Right cardiac atrium (tissue), 5 donors: ENCODE measurements around the gene ZNF219. TPM values are rescaled to one million over a fixed set of nuclear protein-coding genes. Genes with fewer than 3 reads are reported as not detected.
A peak's percentile ranks its signal among the peaks of the same experiment; 100 is the strongest.

Experiments
- ATAC-seq, 2 donors: fragments of 200-7000 bp; cut with Tn5 transposase; one replicate each; pipeline versions ENCODE4 v1.8.0 to v1.9.1; 2020; ENCODE audit warnings: moderate library complexity in 2 of 2, mild to moderate bottlenecking in 1 of 2
- DNase-seq, 3 donors: peaks; one replicate each; pipeline ENCODE4 v3.0.0-alpha.2; 2020
- H3K27ac ChIP-seq: one replicate; pipeline ENCODE4 v1.5.1; 2013; ENCODE audit warnings: mild to moderate bottlenecking, low read length, control low read depth, moderate library complexity
- H3K27me3 ChIP-seq: one replicate; pipeline ENCODE4 v1.6.1; 2013; ENCODE audit not compliant: control insufficient read depth, insufficient read depth
- H3K4me1 ChIP-seq: one replicate; pipeline ENCODE4 v1.6.1; 2013; ENCODE audit warnings: low read length; ENCODE audit not compliant: control insufficient read depth, insufficient read depth
- H3K4me3 ChIP-seq: one replicate; pipeline ENCODE4 v1.5.1; 2013; ENCODE audit warnings: low read length, control low read depth
- H3K9me3 ChIP-seq: one replicate; pipeline ENCODE4 v1.6.1; 2013; ENCODE audit warnings: low read length; ENCODE audit not compliant: control insufficient read depth
- WGBS: extraction: QIAGEN DNeasy Blood & Tissue Kit; methylation state at CpG from one replicate; pipeline ENCODE4 v1.1.7; 2013; 5-methylcytosine and 5-hydroxymethylcytosine counted together
- intact Hi-C, 4 donors: fragments of 100-400 bp; cut with DNase I; formaldehyde crosslinking; loops; one replicate each; pipeline versions ENCODE4 v1.11.0 to v1.14.0; 2022 to 2023
- long read RNA-seq, 4 donors: library from polyadenylated mRNA; unstranded; transcript quantifications; one replicate each; pipeline ENCODE4 v2.0.0, GENCODE V29; 2020 to 2021
- polyA plus RNA-seq: library from polyadenylated mRNA; stranded (reverse); fragments of 200-250 nt; gene quantifications from one replicate; pipeline ENCODE4 v1.2.3, GENCODE V29; 2013
- total RNA-seq, 4 donors: library from RNA; stranded (reverse); fragmentation: NEBNext Ultra II Directional; extraction: Animal tissue kit (Norgen Biotek cat#: 25700); gene quantifications; one replicate each; pipeline ENCODE4 v1.2.1, GENCODE V29; 2021
- donor health status: healthy with polysubstance abuse.
- donor health status: DM: no; HTN: yes; CAD: no.
- donor health status: DM: no; HTN: no; CAD: no.
- donor health status: DM: no; HTN: yes; CAD: no; lungs with severe emphysema.
- donor health status: DM: yes; HTN: yes; CAD: no.

Gene ZNF219
- 10 to 100 TPM; 49.1 to 62.4 (median 56.1) TPM for total RNA-seq
- 68.6 TPM for polyA plus RNA-seq
- long read RNA-seq, donor 1, transcript ZNF219-201 (5 exons, 3,071 nt), result major isoform, 22 of 467 reads
- long read RNA-seq, donor 1, partial matches to known transcripts, result 438 of 467 reads
- long read RNA-seq, donor 1, other reads (novel, unspliced or antisense), result 7 of 467 reads
- long read RNA-seq, donor 2, transcript ZNF219-201 (5 exons, 3,071 nt), result major isoform, 16 of 164 reads
- long read RNA-seq, donor 2, partial matches to known transcripts, result 143 of 164 reads
- long read RNA-seq, donor 2, other reads (novel, unspliced or antisense), result 3 of 164 reads
- long read RNA-seq, donor 3, partial matches to known transcripts, result 528 of 547 reads
- long read RNA-seq, donor 3, other reads (novel, unspliced or antisense), result 14 of 547 reads
- long read RNA-seq, donor 4, transcript ZNF219-201 (5 exons, 3,071 nt), result major isoform, 19 of 117 reads
- long read RNA-seq, donor 4, partial matches to known transcripts, result 90 of 117 reads
- long read RNA-seq, donor 4, other reads (novel, unspliced or antisense), result 8 of 117 reads

- peaks cover 3% of the 10 kb centered on the region for H3K4me1 ChIP-seq
- DNase-seq (peak; percentile 78 to 88 (median 87)), ATAC-seq (peak; percentile 62 to 63)
- no peaks in the 10 kb centered on the region for H3K9me3 ChIP-seq
- H3K27ac ChIP-seq, result peak within 1 kb of the TSS; percentile 93
- peak within 1 kb of the TSS; percentile 99 for H3K4me3 ChIP-seq
- 1% methylated on average over 84 of the region's 90 CpGs for WGBS
- no peaks in the 10 kb centered on the region for H3K27me3 ChIP-seq
- intact Hi-C loops, result no loop called here
Observed at GRCh38 chr14:21098076-21098891, at the start of gene ZNF219. Gene ZNF219, minus strand, starts transcription at chr14:21098655. Its CDS starts 5,064 bp downstream, at chr14:21093591.

DNA sequence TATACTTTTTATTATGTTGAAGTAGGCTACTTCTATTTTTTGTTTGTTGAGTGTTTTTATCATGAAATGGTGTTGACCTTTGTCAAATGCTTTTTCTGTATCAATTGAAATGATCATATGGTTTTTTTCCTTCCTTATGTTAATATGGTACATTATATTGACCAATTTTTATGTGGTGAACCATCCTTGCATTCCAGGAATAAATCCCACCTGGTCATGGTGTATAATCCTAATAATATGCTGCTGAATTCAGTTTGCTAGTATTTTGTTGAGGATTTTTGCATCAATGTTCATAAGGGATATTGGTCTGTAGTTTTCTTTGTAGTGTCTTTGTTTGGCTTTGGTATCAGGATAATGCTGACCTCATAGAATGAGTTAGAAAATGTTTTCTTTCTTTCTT, 47.0 kb upstream of the ZNF219 start:
- H3K9me3 ChIP-seq, result peaks cover 2% of the 10 kb centered on the region
- no peak for DNase-seq
- no peak overlapping the region for H3K4me3 ChIP-seq
- no peak for ATAC-seq
- H3K27me3 ChIP-seq, result no peaks in the 10 kb centered on the region
- H3K4me1 ChIP-seq, result no peaks in the 10 kb centered on the region
- intact Hi-C loops, result no loop called here
- no peak overlapping the region for H3K27ac ChIP-seq

GRCh38 chr14:21142357-21142756, 43.9 kb upstream of the ZNF219 start:
- intact Hi-C loops, result no loop called here
- Histone ChIP-seq H3K27me3 (no peaks in the 10 kb centered on the region), H3K27ac (no peak overlapping the region), H3K4me3 (no peak overlapping the region), H3K9me3 (peaks cover 2% of the 10 kb centered on the region), H3K4me1 (no peaks in the 10 kb centered on the region)
- 94% methylated on average over 1 of the region's 1 CpG for WGBS
- no peak for DNase-seq
- no peak for ATAC-seq

GRCh38 chr14:21136024-21136423, 37.6 kb upstream of the ZNF219 start:
- Histone ChIP-seq H3K4me3 (no peak overlapping the region), H3K9me3 (no peaks in the 10 kb centered on the region), H3K27me3 (no peaks in the 10 kb centered on the region), H3K4me1 (no peaks in the 10 kb centered on the region), H3K27ac (no peak overlapping the region)
- ATAC-seq (no peak), DNase-seq (no peak)
- 14% methylated on average over 1 of the region's 1 CpG for WGBS
- intact Hi-C loops, result no loop called here

DNA sequence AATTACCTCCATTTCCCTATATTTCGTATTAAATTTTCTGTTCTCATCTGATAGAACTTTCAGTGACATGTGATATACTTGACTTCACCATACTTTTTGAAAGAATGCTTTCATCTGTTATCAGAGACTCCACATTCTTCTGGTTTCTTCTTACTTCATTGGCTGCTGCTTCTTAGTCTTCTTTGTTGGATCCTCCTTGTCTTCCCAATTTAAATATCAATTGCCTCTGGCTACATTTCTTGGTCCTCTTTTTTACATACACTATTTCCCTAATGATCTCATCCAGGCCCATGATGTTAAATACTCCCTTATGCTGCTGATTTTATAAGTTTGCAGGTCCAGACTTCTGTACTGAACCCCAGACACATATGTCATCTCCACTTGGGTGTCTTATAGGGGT, 35.4 kb upstream of the ZNF219 start:
- ATAC-seq, result no peak
- H3K27me3 ChIP-seq, result no peaks in the 10 kb centered on the region
- intact Hi-C loops, result no loop called here
- no peaks in the 10 kb centered on the region for H3K4me1 ChIP-seq
- no peak overlapping the region for H3K4me3 ChIP-seq
- DNase-seq, result no peak
- WGBS, result 32% methylated on average over 1 of the region's 1 CpG
- no peaks in the 10 kb centered on the region for H3K9me3 ChIP-seq
- H3K27ac ChIP-seq, result no peak overlapping the region

- ATAC-seq (no peak), DNase-seq (no peak)
- 86% methylated on average over 1 of the region's 1 CpG for WGBS
- intact Hi-C loops, result no loop called here
- no peak overlapping the region for H3K4me3 ChIP-seq
- no peaks in the 10 kb centered on the region for H3K4me1 ChIP-seq
- no peaks in the 10 kb centered on the region for H3K9me3 ChIP-seq
- no peak overlapping the region for H3K27ac ChIP-seq
- no peaks in the 10 kb centered on the region for H3K27me3 ChIP-seq
Observed at GRCh38 chr14:21123429-21123828, 25.0 kb upstream of the ZNF219 start.

DNA sequence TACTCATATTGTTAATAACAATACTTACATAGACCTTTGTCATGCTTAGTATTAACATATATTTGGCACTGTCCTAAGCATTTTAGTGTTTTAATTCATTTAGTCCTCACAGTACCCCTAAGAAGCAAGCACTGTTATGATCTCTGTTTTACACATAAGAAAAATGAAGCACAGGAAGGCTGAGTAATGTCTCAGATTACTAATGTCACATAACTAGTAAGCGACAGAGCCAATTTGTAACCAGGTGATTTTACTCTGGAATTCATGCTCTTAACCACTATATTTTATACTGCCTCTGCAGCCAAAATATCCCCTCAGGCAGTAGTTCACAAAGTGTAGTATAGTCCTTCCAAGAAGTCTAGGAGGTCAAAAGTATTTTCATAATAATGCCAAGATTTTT, 22.7 kb upstream of the ZNF219 start:
- H3K9me3 ChIP-seq, result no peaks in the 10 kb centered on the region
- DNase-seq (no peak), ATAC-seq (no peak)
- 88% methylated on average over 1 of the region's 1 CpG for whole genome bisulfite sequencing
- H3K27ac ChIP-seq, result no peak overlapping the region
- H3K4me3 ChIP-seq, result no peak overlapping the region
- no peaks in the 10 kb centered on the region for H3K27me3 ChIP-seq
- intact Hi-C loops, result no loop called here
- H3K4me1 ChIP-seq, result no peaks in the 10 kb centered on the region

GRCh38 chr14:21120686-21121085, 22.2 kb upstream of the ZNF219 start:
- H3K27ac ChIP-seq, result no peak overlapping the region
- 72% methylated on average over 6 of the region's 6 CpGs for WGBS
- no peaks in the 10 kb centered on the region for H3K27me3 ChIP-seq
- H3K9me3 ChIP-seq, result no peaks in the 10 kb centered on the region
- DNase-seq, result no peak
- ATAC-seq, result no peak
- intact Hi-C loops, result no loop called here
- no peaks in the 10 kb centered on the region for H3K4me1 ChIP-seq
- no peak overlapping the region for H3K4me3 ChIP-seq

- Histone ChIP-seq H3K4me3 (no peak overlapping the region), H3K27ac (no peak overlapping the region), H3K4me1 (no peaks in the 10 kb centered on the region), H3K27me3 (no peaks in the 10 kb centered on the region), H3K9me3 (no peaks in the 10 kb centered on the region)
- no peak for DNase-seq
- ATAC-seq, result no peak
- intact Hi-C loops, result no loop called here
- WGBS, result 92% methylated on average over 3 of the region's 3 CpGs
Observed at GRCh38 chr14:21118933-21119332, 20.5 kb upstream of the ZNF219 start.

DNA sequence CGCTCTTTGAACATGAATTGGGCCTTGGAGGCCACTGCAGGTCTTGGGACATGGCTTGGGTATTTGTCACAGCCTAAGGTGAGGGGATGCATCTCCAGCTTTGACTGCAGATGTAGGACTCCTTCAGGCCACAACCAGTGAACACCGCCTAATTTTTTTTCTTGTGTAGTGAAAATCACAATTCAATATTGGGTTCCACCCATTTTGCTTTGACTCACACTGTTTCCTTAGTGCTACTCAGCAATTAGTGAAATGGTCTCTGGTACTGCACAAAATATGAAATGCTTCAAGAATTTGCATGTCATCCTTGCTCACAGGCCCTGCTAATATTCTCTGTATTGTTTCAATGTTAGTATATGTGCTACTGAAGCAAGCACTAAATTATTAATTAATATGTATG, 14.9 kb upstream of the ZNF219 start:
- ATAC-seq, result no peak
- H3K27me3 ChIP-seq, result no peaks in the 10 kb centered on the region
- intact Hi-C loops, result no loop called here
- no peak overlapping the region for H3K27ac ChIP-seq
- no peak for DNase-seq
- 97% methylated on average over 2 of the region's 2 CpGs for WGBS
- H3K9me3 ChIP-seq, result no peaks in the 10 kb centered on the region
- H3K4me3 ChIP-seq, result no peak overlapping the region
- H3K4me1 ChIP-seq, result no peaks in the 10 kb centered on the region

DNA sequence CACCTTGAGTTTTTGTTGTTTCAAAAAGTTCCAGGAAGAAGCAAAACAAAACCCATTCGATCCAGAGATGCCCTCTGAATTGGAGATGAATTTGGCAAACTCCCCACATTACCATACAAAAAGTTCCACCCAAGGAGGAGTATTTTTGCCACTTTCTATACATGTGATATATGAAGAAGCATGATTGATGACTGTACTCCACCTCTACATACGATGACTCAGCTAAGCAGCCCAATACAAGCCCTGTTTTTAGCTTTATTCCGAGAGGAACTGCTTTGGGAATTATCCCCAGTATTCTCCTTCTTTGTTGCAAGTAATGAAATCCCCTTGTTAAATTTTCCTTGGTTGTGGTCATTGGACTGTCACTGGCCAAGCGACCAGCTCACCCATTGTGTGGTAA, 13.8 kb upstream of the ZNF219 start:
- H3K4me3 ChIP-seq, result no peak overlapping the region
- no peaks in the 10 kb centered on the region for H3K27me3 ChIP-seq
- no peaks in the 10 kb centered on the region for H3K4me1 ChIP-seq
- 84% methylated on average over 4 of the region's 4 CpGs for WGBS
- no peak overlapping the region for H3K27ac ChIP-seq
- DNase-seq, result no peak
- ATAC-seq, result no peak
- intact Hi-C loops, result no loop called here
- H3K9me3 ChIP-seq, result no peaks in the 10 kb centered on the region
